Stimulated activated CD4-positive, alpha-beta T cell treated with anti-CD3 and anti-CD28 coated beads, Interleukin-4, amount 100 ng/mL, for 1 hour (primary cell): ENCODE data around the gene C19orf12.
"Not testable (repeated sequence)": the region's sequence is repeated elsewhere in the genome, so short reads cannot be mapped to it uniquely, and the experiment has no call there.

Experiments
- DNase-seq: peaks from one replicate; pipeline ENCODE4 v3.0.0-alpha.2; 2020

Gene C19orf12

GRCh38 chr19:29675120-29675649, 39.9 kb downstream of the C19orf12 start:
- DNase-seq, result no peak

GRCh38 chr19:29674374-29675119, 40.5 kb downstream of the C19orf12 start:
- no peak for DNase-seq

- no peak for DNase-seq
These were observed 41.4 kb downstream of the C19orf12 start for GRCh38 chr19:29673451-29674371.

- peak; percentile 82 for DNase-seq
These were observed 42.1 kb downstream of the C19orf12 start for GRCh38 chr19:29672933-29673336.

GRCh38 chr19:29672319-29672932, 42.6 kb downstream of the C19orf12 start:
- no peak for DNase-seq

GRCh38 chr19:29671393-29672160, 43.5 kb downstream of the C19orf12 start:
- peak; percentile 82 for DNase-seq

GRCh38 chr19:29671026-29671392, 44.1 kb downstream of the C19orf12 start:
- not testable (repeated sequence) for DNase-seq

- no peak for DNase-seq
These were observed 44.8 kb downstream of the C19orf12 start for GRCh38 chr19:29670255-29670654.

GRCh38 chr19:29668746-29669609, 46.1 kb downstream of the C19orf12 start:
- DNase-seq, result no peak

GRCh38 chr19:29667901-29668341, 47.1 kb downstream of the C19orf12 start:
- peak; percentile 51 for DNase-seq

GRCh38 chr19:29667387-29667783, 47.7 kb downstream of the C19orf12 start:
- no peak for DNase-seq

- peak; percentile 26 for DNase-seq
These were observed 48.3 kb downstream of the C19orf12 start for GRCh38 chr19:29666578-29667386.

GRCh38 chr19:29665826-29666577, 49.1 kb downstream of the C19orf12 start:
- DNase-seq, result no peak

- peak; percentile 86 for DNase-seq
These were observed 49.7 kb downstream of the C19orf12 start, which contains the start of gene PLEKHF1 for GRCh38 chr19:29665215-29665825. TSS of gene PLEKHF1 (plus strand) at chr19:29665461. CDS start at chr19:29673840, 8,379 bp downstream.

- DNase-seq, result no peak
These were observed 50.3 kb downstream of the C19orf12 start for GRCh38 chr19:29664753-29665214.

- DNase-seq, result no peak
These were observed 51.0 kb downstream of the C19orf12 start for GRCh38 chr19:29663861-29664752.

- DNase-seq, result no peak
These were observed 52.3 kb downstream of the C19orf12 start for GRCh38 chr19:29662604-29663404.
